ENCODE results near the gene SYNDIG1. TPM values are rescaled to one million over a fixed set of nuclear protein-coding genes. Genes with fewer than 3 reads are reported as not detected.

Gene SYNDIG1
- total RNA-seq, 1 donor from 2014 or later = 5.6 TPM

- Mint-ChIP-seq H3K4me3 (ENCODE audit: unreplicated experiment) (no peak overlapping the region), H3K4me1 (ENCODE audit: low read depth) (peaks cover 3% of the 10 kb centered on the region), H3K27me3 (ENCODE audit: low read depth) (no peaks in the 10 kb centered on the region), H3K9me3 (ENCODE audit: low read depth) (no peaks in the 10 kb centered on the region), H3K36me3 (ENCODE audit: low read depth) (no peaks in the 10 kb centered on the region), H3K27ac (ENCODE audit: unreplicated experiment) (no peak overlapping the region)
- DNase-seq (ENCODE audit: low spot score) = no peak
- TF ChIP-seq CTCF (IDR thresholded peaks at IDR 0.05) = no peak
Observed at GRCh38 chr20:24628985-24629384, 159.6 kb downstream of the SYNDIG1 start.

GRCh38 chr20:24629668-24630067 lies 160.2 kb downstream of the SYNDIG1 start:
- no peak for TF ChIP-seq CTCF (IDR thresholded peaks at IDR 0.05)
- Mint-ChIP-seq H3K36me3 (ENCODE audit: low read depth) (no peaks in the 10 kb centered on the region), H3K4me1 (ENCODE audit: low read depth) (peaks cover 10% of the 10 kb centered on the region), H3K27me3 (ENCODE audit: low read depth) (no peaks in the 10 kb centered on the region), H3K27ac (ENCODE audit: unreplicated experiment) (no peak overlapping the region), H3K9me3 (ENCODE audit: low read depth) (no peaks in the 10 kb centered on the region), H3K4me3 (ENCODE audit: unreplicated experiment) (no peak overlapping the region)
- no peak for DNase-seq (ENCODE audit: low spot score)

- DNase-seq (ENCODE audit: low spot score) = no peak
- Mint-ChIP-seq H3K27me3 (ENCODE audit: low read depth) (no peaks in the 10 kb centered on the region), H3K4me3 (ENCODE audit: unreplicated experiment) (no peak overlapping the region), H3K36me3 (ENCODE audit: low read depth) (no peaks in the 10 kb centered on the region), H3K4me1 (ENCODE audit: low read depth) (peaks cover 17% of the 10 kb centered on the region), H3K27ac (ENCODE audit: unreplicated experiment) (no peak overlapping the region), H3K9me3 (ENCODE audit: low read depth) (no peaks in the 10 kb centered on the region)
- TF ChIP-seq CTCF (IDR thresholded peaks at IDR 0.05) = no peak
Observed at GRCh38 chr20:24630486-24631172, 161.2 kb downstream of the SYNDIG1 start.

GRCh38 chr20:24631173-24631505 lies 161.7 kb downstream of the SYNDIG1 start:
- Mint-ChIP-seq H3K4me3 (ENCODE audit: unreplicated experiment) (no peak overlapping the region), H3K27me3 (ENCODE audit: low read depth) (no peaks in the 10 kb centered on the region), H3K9me3 (ENCODE audit: low read depth) (no peaks in the 10 kb centered on the region), H3K4me1 (ENCODE audit: low read depth) (peaks cover 17% of the 10 kb centered on the region), H3K27ac (ENCODE audit: unreplicated experiment) (no peak overlapping the region), H3K36me3 (ENCODE audit: low read depth) (no peaks in the 10 kb centered on the region)
- DNase-seq (ENCODE audit: low spot score) = no peak
- no peak for TF ChIP-seq CTCF (IDR thresholded peaks at IDR 0.05)

- H3K27me3 Mint-ChIP-seq (ENCODE audit: low read depth) = no peaks in the 10 kb centered on the region
- H3K4me3 Mint-ChIP-seq (ENCODE audit: unreplicated experiment) = no peak overlapping the region
- no peaks in the 10 kb centered on the region for H3K9me3 Mint-ChIP-seq (ENCODE audit: low read depth)
- H3K27ac Mint-ChIP-seq (ENCODE audit: unreplicated experiment) = no peak overlapping the region
- no peak for TF ChIP-seq CTCF (IDR thresholded peaks at IDR 0.05)
- DNase-seq (ENCODE audit: low spot score) = no peak
- H3K36me3 Mint-ChIP-seq (ENCODE audit: low read depth) = no peaks in the 10 kb centered on the region
- H3K4me1 Mint-ChIP-seq (ENCODE audit: low read depth) = peaks cover 17% of the 10 kb centered on the region
Observed at GRCh38 chr20:24632581-24632980, 163.2 kb downstream of the SYNDIG1 start.
